K562 (cell line): ENCODE data around the gene ATMIN. TPM values are rescaled to one million over a fixed set of nuclear protein-coding genes. Genes with fewer than 3 reads are reported as not detected.
A peak's percentile ranks its signal among the peaks of the same experiment; 100 is the strongest.

Experiments used
- ATAC-seq: fragments of 200-7000 bp; cut with Tn5 transposase; 3 replicates; pipeline ENCODE4 v1.9.1; 2020; ENCODE audit warnings: moderate library complexity
- BruUV-seq: library from RNA; stranded (reverse); fragments of 400-500 nt; replicated peaks from 2 replicates; lab custom pipeline; 2021; lab: Mats Ljungman, UMichigan
- CTCF ChIA-PET: fragments of 300-600 bp; formaldehyde crosslinking; extraction: SDS; loops from one replicate; lab custom pipeline; 2021; ENCODE audit warnings: low intra/inter-chr PET ratio; lab: Yijun Ruan, JAX
- POLR2A ChIA-PET: fragments of 300-600, 350-650 bp; sonication (Branson Sonifier 250); formaldehyde crosslinking; extraction: SDS; loops from one replicate; lab custom pipeline; 2021; ENCODE audit warnings: antibody characterized with exemption, inconsistent platforms; lab: Yijun Ruan, JAX
- DNase-seq, 4 experiments: peaks; one replicate each; pipeline versions ENCODE4 v3.0.0 to v3.0.0-alpha.2; 2011 to 2018; ENCODE audit warnings: low spot score in 3 of 4, mixed read lengths in 3 of 4; ENCODE audit errors: extremely low read depth in 1 of 4
- FAIRE-seq: peaks from 2 replicates; lab custom pipeline; 2011; peaks lifted over from hg19 to GRCh38; lab: Jason Lieb, UNC
- H2AFZ ChIP-seq: 2 replicates; pipeline ENCODE4 v1.6.0; 2011; ENCODE audit warnings: low read depth, low read length, control low read depth, inconsistent platforms
- H3K27ac ChIP-seq: fragments of 200-600 bp; 3 replicates; pipeline ENCODE4 v1.8.0; 2011; ENCODE audit warnings: low read depth, mild to moderate bottlenecking, control low read depth, inconsistent platforms, low read length, moderate library complexity, mixed read lengths; ENCODE audit errors: extremely low read depth
- H3K27me3 ChIP-seq, 2 experiments: fragments of 300-600 bp in 1 of 2; 2 replicates in 1 of 2; 3 replicates in 1 of 2; pipeline versions ENCODE4 v1.6.0 to v1.8.0; 2011; ENCODE audit warnings: inconsistent platforms in 2 of 2, low read length in 2 of 2, mild to moderate bottlenecking in 1 of 2, mixed read lengths in 1 of 2, moderate library complexity in 1 of 2; ENCODE audit not compliant: control insufficient read depth in 2 of 2, insufficient read depth in 2 of 2
- H3K36me3 ChIP-seq: fragments of 300-600 bp; 3 replicates; pipeline ENCODE4 v1.8.0; 2011; ENCODE audit warnings: mild to moderate bottlenecking, low read length, inconsistent platforms; ENCODE audit not compliant: control insufficient read depth, insufficient read depth
- H3K4me1 ChIP-seq, 2 experiments: fragments of 200-600 bp in 1 of 2; replicated peaks in 1 of 2; 2 replicates in 1 of 2; 3 replicates in 1 of 2; pipeline versions ENCODE4 v1.5.1 to v1.8.0; 2011; ENCODE audit warnings: inconsistent platforms in 2 of 2, low read length in 2 of 2, mild to moderate bottlenecking in 1 of 2, mixed read lengths in 1 of 2, moderate library complexity in 1 of 2; ENCODE audit not compliant: control insufficient read depth in 2 of 2, insufficient read depth in 2 of 2
- H3K4me2 ChIP-seq: 2 replicates; pipeline ENCODE4 v1.6.1; 2011; ENCODE audit warnings: low read length, control low read depth, inconsistent platforms, mixed read lengths; ENCODE audit not compliant: insufficient read depth
- H3K4me3 ChIP-seq: fragments of 200-600 bp; sonication (generic), shearing (Covaris generic); 2 replicates; pipeline ENCODE4 v1.5.1; 2016; ENCODE audit warnings: control low read depth, inconsistent platforms
- H3K79me2 ChIP-seq: fragments of 200-600 bp; 3 replicates; pipeline ENCODE4 v1.8.0; 2011; ENCODE audit warnings: low read length, inconsistent platforms; ENCODE audit not compliant: control insufficient read depth, insufficient read depth
- H3K9ac ChIP-seq, 2 experiments: 2 replicates each; pipeline versions ENCODE4 v1.6.0 to v1.6.1; 2011; ENCODE audit warnings: low read depth in 2 of 2, low read length in 2 of 2, control low read depth in 1 of 2, inconsistent platforms in 1 of 2, mild to moderate bottlenecking in 1 of 2, mixed read lengths in 1 of 2; ENCODE audit not compliant: insufficient read depth in 1 of 2
- H3K9me1 ChIP-seq: one replicate; pipeline ENCODE4 v1.6.0; 2011; ENCODE audit warnings: inconsistent platforms, mild to moderate bottlenecking, low read length, moderate library complexity; ENCODE audit not compliant: control insufficient read depth, insufficient read depth
- H3K9me3 ChIP-seq: replicated peaks from 2 replicates; pipeline ENCODE4 v1.5.1; 2011; ENCODE audit warnings: low read depth, low read length, inconsistent platforms; ENCODE audit not compliant: control insufficient read depth, insufficient read depth
- H4K20me1 ChIP-seq: replicated peaks from 2 replicates; pipeline ENCODE4 v1.6.1; 2011; ENCODE audit warnings: low read length, inconsistent platforms, mixed read lengths; ENCODE audit not compliant: control insufficient read depth, insufficient read depth
- CEBPG ChIP-seq, 3 experiments: fragments of 200-800 bp in 1 of 3; sonication (Bioruptor generic) in 1 of 3; sonication (generic) in 1 of 3; formaldehyde crosslinking in 1 of 3; IDR thresholded peaks in 2 of 3; conservative IDR thresholded peaks in 1 of 3; 2 replicates each; pipeline versions ENCODE4 v1.6.1 to v1.8.0; 2016 to 2022; ENCODE audit warnings: missing compliant biosample characterization in 2 of 3, missing genetic modification characterization in 2 of 3, mild to moderate bottlenecking in 1 of 3, missing genetic modification reagents in 1 of 3
- CXXC5 ChIP-seq: fragments of 250-450 bp; sonication (Bioruptor Pico); IDR thresholded peaks from 2 replicates; pipeline ENCODE4 v1.8.0; 2022; ENCODE audit warnings: inconsistent platforms, mild to moderate bottlenecking, moderate library complexity
- HOMEZ ChIP-seq: fragments of 250-450 bp; sonication (Bioruptor Pico); IDR thresholded peaks from 2 replicates; pipeline ENCODE4 v1.4.0; 2020; ENCODE audit warnings: mild to moderate bottlenecking, moderate library complexity
- NFIX ChIP-seq: fragments of 250-450 bp; sonication (Bioruptor Pico); IDR thresholded peaks from 2 replicates; pipeline ENCODE4 v1.4.0; 2020; ENCODE audit warnings: low read depth, mild to moderate bottlenecking, moderate library complexity
- VEZF1 ChIP-seq: fragments of 200-800 bp; sonication (Bioruptor generic); IDR thresholded peaks from 2 replicates; pipeline ENCODE4 v1.6.1; 2017; ENCODE audit warnings: missing genetic modification characterization, missing compliant biosample characterization
- ZBTB12 ChIP-seq: fragments of 250-450 bp; sonication (Bioruptor Pico); IDR thresholded peaks from 2 replicates; pipeline ENCODE4 v1.4.0; 2020
- ZBTB9 ChIP-seq: fragments of 450-650 bp; formaldehyde crosslinking; IDR thresholded peaks from 2 replicates; pipeline ENCODE4 v1.4.0; 2020; ENCODE audit warnings: mild to moderate bottlenecking, moderate library complexity
- ZFX ChIP-seq: sonication (generic); formaldehyde crosslinking; IDR thresholded peaks from 2 replicates; pipeline ENCODE4 v1.8.0; 2022; ENCODE audit warnings: mild to moderate bottlenecking, missing genetic modification reagents, moderate library complexity
- ZNF41 ChIP-seq: fragments of 250-450 bp; sonication (Bioruptor Pico); conservative IDR thresholded peaks from 2 replicates; pipeline ENCODE4 v1.4.0; 2020; ENCODE audit warnings: mild to moderate bottlenecking
- WGBS: fragments of 100-300 bp; shearing (Covaris generic); methylation state at CpG from one replicate; pipeline ENCODE4 v1.1.6; 2016; ENCODE audit warnings: low coverage, mixed read lengths; ENCODE audit not compliant: insufficient coverage; ENCODE audit errors: missing lambda C conversion rate; 5-methylcytosine and 5-hydroxymethylcytosine counted together
- in situ Hi-C: fragments of 300-500 bp; cut with MboI; formaldehyde crosslinking; loops from 4 replicates; pipeline ENCODE4 v1.15.0; 2018; ENCODE audit warnings: inconsistent platforms, mixed read lengths
- intact Hi-C: fragments of 100-400 bp; cut with micrococcal nuclease; formaldehyde crosslinking; loops from 2 replicates; pipeline ENCODE4 v1.14.2; 2022
- polyA plus RNA-seq, 8 experiments: library from polyadenylated mRNA; depleted of rRNA in 4 of 8; stranded (reverse) in 5 of 8; unstranded in 3 of 8; fragments of >200 nt; fragmentation: Nextera tagmentation in 2 of 8; fragmentation: Illumina TruSeq in 1 of 8; extraction: Ambion mirVana in 2 of 8; extraction: Trizol in 1 of 8; gene quantifications; 2 replicates each; pipeline versions ENCODE4 v1.2.1 to v1.2.3, GENCODE V29; 2011 to 2014; ENCODE audit warnings: inconsistent platforms in 1 of 8, missing spikeins in 1 of 8
- total RNA-seq, 7 experiments: library from RNA; depleted of rRNA in 6 of 7; stranded (reverse); fragments of >200 nt in 6 of 7; fragmentation: Illumina TruSeq in 2 of 7; extraction: Trizol in 2 of 7; gene quantifications; 2 replicates each; pipeline versions ENCODE4 v1.2.1 to v1.2.3, GENCODE V29; 2011 to 2021; ENCODE audit warnings: low replicate concordance in 1 of 7
- TF ChIP-seq, protein P1 (sequence below): sonication (generic); formaldehyde crosslinking; IDR thresholded peaks from 2 replicates; pipeline ENCODE4 v1.8.0; 2022; ENCODE audit warnings: missing genetic modification reagents, mild to moderate bottlenecking, borderline replicate concordance

The ATMIN gene
- total and polyA plus RNA-seq, 9 of the 15 experiments (the other 6 are each of a cell fraction or from before 2014, with no cell fraction given) = 6.7 to 40.9 (median 23.4) TPM

DNA sequence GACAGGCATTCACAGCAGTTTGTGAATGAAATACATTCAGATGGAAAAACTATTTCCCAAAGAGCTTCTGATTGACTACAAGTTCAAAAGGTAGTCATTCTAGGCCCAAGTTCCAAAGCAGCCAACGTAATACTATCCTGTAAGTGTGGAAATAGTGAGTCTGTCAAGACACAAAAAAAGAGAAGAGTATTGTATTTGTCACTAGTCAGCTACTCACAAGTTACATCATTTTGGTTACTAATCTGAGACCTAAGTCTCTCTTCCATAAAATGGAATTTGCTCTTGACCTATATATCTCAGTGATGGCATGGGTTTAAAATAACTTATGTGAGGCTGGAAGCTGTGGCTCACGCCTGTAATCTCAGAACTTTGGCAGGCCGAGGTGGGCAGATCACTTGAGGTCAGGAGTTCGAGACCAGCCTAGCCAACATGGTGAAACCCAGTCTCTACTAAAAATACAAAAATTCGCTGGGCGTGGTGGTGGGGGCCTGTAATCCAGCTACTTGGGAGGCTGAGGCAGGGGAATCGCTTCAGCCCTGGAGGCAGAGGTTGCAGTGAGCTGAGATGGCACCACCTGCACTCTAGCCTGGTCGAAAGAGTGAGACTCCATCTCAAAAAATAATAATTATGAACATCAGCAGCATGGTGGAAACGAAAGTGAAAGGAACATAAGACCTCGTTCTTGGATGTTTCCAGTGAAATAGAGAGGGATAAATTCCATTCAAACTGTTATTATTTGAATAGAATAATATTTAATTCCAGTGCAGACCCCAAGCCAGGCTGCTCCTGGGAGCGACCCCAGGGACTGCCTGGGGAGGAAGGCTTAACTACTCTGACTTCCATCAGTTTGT is 31.8 kb upstream of the ATMIN start:
- no TSS peak for BruUV-seq
- Histone ChIP-seq H3K9me1 (peaks cover 4% of the 10 kb centered on the region), H3K79me2 (peaks cover 93% of the 10 kb centered on the region), H3K9ac (peak overlapping the region in 1 of 2 experiments; percentile 66; a peak in 2 of 4 replicates), H3K4me2 (peak overlapping the region; percentile 97), H3K36me3 (peaks cover 13% of the 10 kb centered on the region; the same call in 2 of the 3 replicates), H2AFZ (no peak overlapping the region), H3K27me3 (no peaks in the 10 kb centered on the region), H3K4me1 (peaks cover 21 to 28% of the 10 kb centered on the region in 2 experiments; a peak in 4 of 5 replicates), H3K4me3 (peak overlapping the region; percentile 82; the same call in 1 of the 2 replicates), H3K9me3 (no peaks in the 10 kb centered on the region), H4K20me1 (peaks cover 22% of the 10 kb centered on the region), H3K27ac (no peak overlapping the region)
- in situ Hi-C loops (loop anchor here (25.0 kb wide), 1 partner anchor 733 kb away; no protein-coding TSS in a partner anchor), intact Hi-C loops (no loop called here)
- DNase-seq (no peak), ATAC-seq (no peak), FAIRE-seq (no peak)
- ChIA-PET CTCF (interaction anchor here (0.6 to 0.8 kb wide), 3 partner anchors 14 to 579 kb away, joined by 3 to 4 read pairs (median 3); partner anchors contain the start of gene ATMIN), POLR2A (interaction anchor here (0.5 to 2.0 kb wide), 10 partner anchors 10 to 804 kb away, joined by 3 to 8 read pairs (median 3); partner anchors contain the start of gene ATMIN)
- WGBS = 51% methylated on average over 11 of the region's 11 CpGs
- TF ChIP-seq CXXC5 (CRISPR knock-in tag) (no peak), ZFX (CRISPR knock-in tag) (0 out of 2 replicates have a peak, but pooled peaks have one; percentile 14), NFIX (no peak), ZBTB9 (no peak), CEBPG (CRISPR knock-in tag; IDR thresholded peaks at IDR 0.05) (no peak), CEBPG (tag; conservative IDR thresholded peaks at IDR 0.05 in 1 of 2, IDR thresholded peaks at IDR 0.05 in 1 of 2) (0 out of 4 replicates have a peak, but pooled peaks of 1 of the 2 experiments have one; percentile 17), ZBTB12 (no peak), VEZF1 (CRISPR knock-in tag) (0 out of 2 replicates have a peak, but pooled peaks have one; percentile 4), HOMEZ (no peak), ZNF41 (CRISPR knock-in tag) (no peak)
- TF ChIP-seq, protein P1, sequence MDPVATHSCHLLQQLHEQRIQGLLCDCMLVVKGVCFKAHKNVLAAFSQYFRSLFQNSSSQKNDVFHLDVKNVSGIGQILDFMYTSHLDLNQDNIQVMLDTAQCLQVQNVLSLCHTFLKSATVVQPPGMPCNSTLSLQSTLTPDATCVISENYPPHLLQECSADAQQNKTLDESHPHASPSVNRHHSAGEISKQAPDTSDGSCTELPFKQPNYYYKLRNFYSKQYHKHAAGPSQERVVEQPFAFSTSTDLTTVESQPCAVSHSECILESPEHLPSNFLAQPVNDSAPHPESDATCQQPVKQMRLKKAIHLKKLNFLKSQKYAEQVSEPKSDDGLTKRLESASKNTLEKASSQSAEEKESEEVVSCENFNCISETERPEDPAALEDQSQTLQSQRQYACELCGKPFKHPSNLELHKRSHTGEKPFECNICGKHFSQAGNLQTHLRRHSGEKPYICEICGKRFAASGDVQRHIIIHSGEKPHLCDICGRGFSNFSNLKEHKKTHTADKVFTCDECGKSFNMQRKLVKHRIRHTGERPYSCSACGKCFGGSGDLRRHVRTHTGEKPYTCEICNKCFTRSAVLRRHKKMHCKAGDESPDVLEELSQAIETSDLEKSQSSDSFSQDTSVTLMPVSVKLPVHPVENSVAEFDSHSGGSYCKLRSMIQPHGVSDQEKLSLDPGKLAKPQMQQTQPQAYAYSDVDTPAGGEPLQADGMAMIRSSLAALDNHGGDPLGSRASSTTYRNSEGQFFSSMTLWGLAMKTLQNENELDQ = no peak
